IMR-90 (cell line): Measurements from ENCODE around the gene SLIT3. TPM values are rescaled to one million over a fixed set of nuclear protein-coding genes. Genes with fewer than 3 reads are reported as not detected.

ENCODE experiments used
- ATAC-seq: fragments of 200-7000 bp; cut with Tn5 transposase; 2 replicates; pipeline ENCODE4 v1.9.1; 2020; ENCODE audit warnings: low read depth, mild to moderate bottlenecking, moderate library complexity
- BruUV-seq: library from RNA; stranded (reverse); fragments of 400-500 nt; replicated peaks from 2 replicates; lab custom pipeline; 2021; lab: Mats Ljungman, UMichigan
- CTCF ChIA-PET: fragments of 300-600 bp; formaldehyde crosslinking; extraction: SDS; loops from one replicate; lab custom pipeline; 2021; ENCODE audit warnings: antibody characterized with exemption; lab: Yijun Ruan, JAX
- POLR2A ChIA-PET: fragments of 300-600 bp; sonication (Branson Sonifier 250); formaldehyde crosslinking; loops from one replicate; lab custom pipeline; 2022; ENCODE audit warnings: antibody characterized with exemption; ENCODE audit not compliant: unreplicated experiment; lab: Charles Lee
- DNase-seq: peaks from one replicate; pipeline ENCODE4 v3.0.0; 2013
- H2AFZ ChIP-seq: replicated peaks from 2 replicates; pipeline ENCODE3; 2013; ENCODE audit warnings: low read length, mild to moderate bottlenecking; ENCODE audit not compliant: poor library complexity
- H2AK5ac ChIP-seq: 2 replicates; pipeline ENCODE4 v1.6.1; 2013; ENCODE audit warnings: low read depth, low read length, inconsistent platforms
- H2AK9ac ChIP-seq: replicated peaks from 2 replicates; pipeline ENCODE3; 2013; ENCODE audit warnings: mild to moderate bottlenecking, low read depth, low read length, moderate library complexity; ENCODE audit not compliant: poor library complexity
- H2BK120ac ChIP-seq: 2 replicates; pipeline ENCODE4 v1.6.1; 2013; ENCODE audit warnings: low read depth, low read length, inconsistent platforms
- H2BK15ac ChIP-seq: 3 replicates; pipeline ENCODE4 v1.6.1; 2013; ENCODE audit warnings: low read depth, low read length, inconsistent platforms
- H2BK20ac ChIP-seq: 2 replicates; pipeline ENCODE4 v1.6.1; 2013; ENCODE audit warnings: low read depth, mild to moderate bottlenecking, inconsistent platforms, low read length, moderate library complexity
- H2BK5ac ChIP-seq: 2 replicates; pipeline ENCODE4 v1.6.1; 2013; ENCODE audit warnings: mild to moderate bottlenecking, low read depth, low read length, inconsistent platforms; ENCODE audit not compliant: poor library complexity, severe bottlenecking
- H3K14ac ChIP-seq: replicated peaks from 2 replicates; pipeline ENCODE4 v1.6.1; 2013; ENCODE audit warnings: low read depth, low read length, inconsistent platforms
- H3K18ac ChIP-seq: 2 replicates; pipeline ENCODE4 v1.6.1; 2013; ENCODE audit warnings: low read depth, low read length, control low read depth
- H3K23ac ChIP-seq: 2 replicates; pipeline ENCODE4 v1.6.1; 2013; ENCODE audit warnings: low read depth, low read length, inconsistent platforms
- H3K27ac ChIP-seq: 2 replicates; pipeline ENCODE4 v1.5.1; 2013; ENCODE audit warnings: mild to moderate bottlenecking, control low read depth, low read length; ENCODE audit not compliant: insufficient read depth
- H3K27me3 ChIP-seq: 2 replicates; pipeline ENCODE4 v1.6.1; 2013; ENCODE audit warnings: low read length; ENCODE audit not compliant: control insufficient read depth, insufficient read depth
- H3K36me3 ChIP-seq: 2 replicates; pipeline ENCODE4 v1.6.1; 2013; ENCODE audit warnings: low read length, mixed read lengths; ENCODE audit not compliant: control insufficient read depth, insufficient read depth
- H3K4ac ChIP-seq: 2 replicates; pipeline ENCODE4 v1.6.1; 2013; ENCODE audit warnings: low read depth, low read length, inconsistent platforms
- H3K4me1 ChIP-seq: 2 replicates; pipeline ENCODE4 v1.6.1; 2013; ENCODE audit warnings: low read length, mixed read lengths; ENCODE audit not compliant: control insufficient read depth, insufficient read depth
- H3K4me2 ChIP-seq: 2 replicates; pipeline ENCODE4 v1.6.1; 2013; ENCODE audit warnings: low read depth, mild to moderate bottlenecking, control low read depth, low read length, moderate library complexity
- H3K4me3 ChIP-seq: 2 replicates; pipeline ENCODE4 v1.5.1; 2013; ENCODE audit warnings: low read depth, mild to moderate bottlenecking, control low read depth, low read length, moderate library complexity; ENCODE audit not compliant: insufficient read depth
- H3K56ac ChIP-seq: 2 replicates; pipeline ENCODE4 v1.6.1; 2013; ENCODE audit warnings: low read length, inconsistent platforms; ENCODE audit not compliant: insufficient read depth; ENCODE audit errors: extremely low read depth
- H3K79me1 ChIP-seq, 2 experiments: 2 replicates each; pipeline ENCODE4 v1.6.1; 2013; ENCODE audit warnings: low read length in 2 of 2, inconsistent platforms in 1 of 2, low read depth in 1 of 2
- H3K9ac ChIP-seq: 2 replicates; pipeline ENCODE4 v1.6.1; 2013; ENCODE audit warnings: low read depth, low read length, control low read depth
- H3K9me1 ChIP-seq: 2 replicates; pipeline ENCODE4 v1.6.1; 2013; ENCODE audit warnings: low read length, inconsistent platforms; ENCODE audit not compliant: insufficient read depth
- H3K9me3 ChIP-seq: 2 replicates; pipeline ENCODE4 v1.6.1; 2013; ENCODE audit warnings: low read length; ENCODE audit not compliant: control insufficient read depth, insufficient read depth
- H4K20me1 ChIP-seq: 2 replicates; pipeline ENCODE4 v1.6.1; 2013; ENCODE audit warnings: low read length, inconsistent platforms; ENCODE audit not compliant: insufficient read depth
- H4K5ac ChIP-seq: 2 replicates; pipeline ENCODE4 v1.6.1; 2013; ENCODE audit warnings: mild to moderate bottlenecking, low read depth, low read length, control low read depth
- H4K8ac ChIP-seq, 2 experiments: 2 replicates each; pipeline ENCODE4 v1.6.1; 2013; ENCODE audit warnings: low read depth in 2 of 2, low read length in 2 of 2, control low read depth in 1 of 2, inconsistent platforms in 1 of 2
- H4K91ac ChIP-seq: 2 replicates; pipeline ENCODE4 v1.6.1; 2013; ENCODE audit warnings: low read depth, low read length, inconsistent platforms; ENCODE audit not compliant: insufficient read depth
- BHLHE40 ChIP-seq: fragments of 150-350 bp; IDR thresholded peaks from 2 replicates; pipeline ENCODE4 v1.6.1; 2016; ENCODE audit warnings: mild to moderate bottlenecking, low read depth, low read length
- CEBPB ChIP-seq: IDR thresholded peaks from 2 replicates; pipeline ENCODE4 v1.6.1; 2012; ENCODE audit warnings: low read depth, low read length, improper control_type of control experiment
- CHD1 ChIP-seq: IDR thresholded peaks from 2 replicates; pipeline ENCODE4 v1.6.1; 2012; ENCODE audit warnings: low read depth, low read length, improper control_type of control experiment
- FOS ChIP-seq: fragments of 150-350 bp; IDR thresholded peaks from 2 replicates; pipeline ENCODE4 v1.6.1; 2016; ENCODE audit warnings: low read depth, low read length
- MAFK ChIP-seq: IDR thresholded peaks from 2 replicates; pipeline ENCODE4 v1.6.1; 2012; ENCODE audit warnings: low read depth, low read length, improper control_type of control experiment
- MAZ ChIP-seq: IDR thresholded peaks from 2 replicates; pipeline ENCODE4 v1.6.1; 2012; ENCODE audit warnings: low read depth, mild to moderate bottlenecking, low read length, improper control_type of control experiment, moderate library complexity, borderline replicate concordance
- MXI1 ChIP-seq: IDR thresholded peaks from 2 replicates; pipeline ENCODE4 v1.6.1; 2012; ENCODE audit warnings: low read depth, mild to moderate bottlenecking, low read length, moderate library complexity, borderline replicate concordance
- NFE2L2 ChIP-seq: fragments of 150-350 bp; IDR thresholded peaks from 2 replicates; pipeline ENCODE4 v1.6.1; 2016; ENCODE audit warnings: low read depth, mild to moderate bottlenecking, low read length
- POLR2A ChIP-seq: IDR thresholded peaks from 2 replicates; pipeline ENCODE4 v1.6.1; 2012; ENCODE audit warnings: mild to moderate bottlenecking, low read depth, low read length
- RAD21 ChIP-seq: IDR thresholded peaks from 2 replicates; pipeline ENCODE4 v1.6.1; 2012; ENCODE audit warnings: low read length, improper control_type of control experiment
- RCOR1 ChIP-seq: IDR thresholded peaks from 2 replicates; pipeline ENCODE4 v1.6.1; 2012; ENCODE audit warnings: mild to moderate bottlenecking, low read length, improper control_type of control experiment; ENCODE audit not compliant: insufficient replicate concordance
- RFX5 ChIP-seq: IDR thresholded peaks from 2 replicates; pipeline ENCODE4 v1.8.0; 2012; ENCODE audit warnings: low read depth, mild to moderate bottlenecking, low read length, moderate library complexity
- SMC3 ChIP-seq: fragments of 150-350 bp; IDR thresholded peaks from 2 replicates; pipeline ENCODE4 v1.6.1; 2016; ENCODE audit warnings: low read depth, mild to moderate bottlenecking, antibody characterized with exemption, low read length, moderate library complexity
- USF2 ChIP-seq: fragments of 150-350 bp; IDR thresholded peaks from 2 replicates; pipeline ENCODE4 v1.6.1; 2017; ENCODE audit warnings: mild to moderate bottlenecking, antibody characterized with exemption, low read length, low read depth
- WGBS, 2 experiments: methylation state at CpG; one replicate each; pipeline versions ENCODE4 v1.1.5 to v1.1.7; 2013; ENCODE audit warnings: missing lambda C conversion rate in 2 of 2; ENCODE audit not compliant: insufficient read length in 1 of 2; ENCODE audit errors: extremely low coverage in 2 of 2; 5-methylcytosine and 5-hydroxymethylcytosine counted together
- dilution Hi-C: fragments of 300-500 bp; cut with HindIII; formaldehyde crosslinking; loops from one replicate; pipeline ENCODE4 v1.14.3; 2018; ENCODE audit warnings: low sequenced_read_pairs; ENCODE audit not compliant: unreplicated experiment
- in situ Hi-C: fragments of 300-500 bp; cut with MboI; formaldehyde crosslinking; loops from 3 replicates; pipeline ENCODE4 v1.14.3; 2019; ENCODE audit warnings: low sequenced_read_pairs, inconsistent platforms, mixed read lengths
- intact Hi-C: fragments of 100-400 bp; cut with micrococcal nuclease; formaldehyde crosslinking; loops from 2 replicates; pipeline ENCODE4 v1.10.0; 2022
- polyA plus RNA-seq, 3 experiments: library from polyadenylated mRNA; depleted of rRNA; stranded (reverse); fragments of >200 nt; gene quantifications; 2 replicates each; pipeline ENCODE4 v1.2.3, GENCODE V29; 2012; ENCODE audit warnings: low replicate concordance in 1 of 3
- total RNA-seq: library from RNA; depleted of rRNA; stranded (reverse); fragments of >200 nt; gene quantifications from 2 replicates; pipeline ENCODE4 v1.2.3, GENCODE V29; 2012
- TF ChIP-seq, protein P1 (sequence below): fragments of 150-350 bp; IDR thresholded peaks from 2 replicates; pipeline ENCODE4 v1.6.1; 2016; ENCODE audit warnings: low read depth, mild to moderate bottlenecking, low read length, moderate library complexity, borderline replicate concordance
- TF ChIP-seq, protein P2 (sequence below): conservative IDR thresholded peaks from 2 replicates; pipeline ENCODE4 v1.5.1; 2012; ENCODE audit warnings: mild to moderate bottlenecking, low read depth, low read length, improper control_type of control experiment

The SLIT3 gene
- total and polyA plus RNA-seq, 2 of the 4 experiments (the other 2 are of a cell fraction) = 0.18 to 0.50 TPM

- Histone ChIP-seq H3K23ac (no peak overlapping the region), H3K4me1 (no peaks in the 10 kb centered on the region), H3K36me3 (no peaks in the 10 kb centered on the region), H2AK9ac (no peak overlapping the region), H3K14ac (no peak overlapping the region), H3K4ac (no peak overlapping the region), H2AFZ (no peak overlapping the region), H3K56ac (no peak overlapping the region), H3K4me2 (no peak overlapping the region), H4K5ac (no peak overlapping the region), H3K79me1 (no peaks in the 10 kb centered on the region), H4K20me1 (no peaks in the 10 kb centered on the region), H2BK15ac (no peak overlapping the region), H3K9ac (no peak overlapping the region), H4K91ac (no peak overlapping the region), H2BK20ac (no peak overlapping the region), H3K27ac (no peak overlapping the region), H2AK5ac (no peak overlapping the region), H3K18ac (no peak overlapping the region), H3K9me1 (no peaks in the 10 kb centered on the region), H3K4me3 (no peak overlapping the region), H2BK120ac (no peak overlapping the region), H2BK5ac (no peak overlapping the region), H3K9me3 (0 out of 2 replicates have a peak, but pooled peaks cover 4% of the 10 kb centered on the region), H4K8ac (no peak overlapping the region), H3K27me3 (no peaks in the 10 kb centered on the region)
- dilution Hi-C loops (no loop called here), intact Hi-C loops (no loop called here), in situ Hi-C loops (no loop called here)
- TF ChIP-seq RFX5 (no peak), RCOR1 (no peak), USF2 (no peak), BHLHE40 (no peak), RAD21 (no peak), CEBPB (no peak), MAZ (no peak), MXI1 (no peak), POLR2A (no peak), SMC3 (no peak), NFE2L2 (no peak), FOS (no peak), MAFK (no peak), CHD1 (no peak)
- TF ChIP-seq, protein P1, sequence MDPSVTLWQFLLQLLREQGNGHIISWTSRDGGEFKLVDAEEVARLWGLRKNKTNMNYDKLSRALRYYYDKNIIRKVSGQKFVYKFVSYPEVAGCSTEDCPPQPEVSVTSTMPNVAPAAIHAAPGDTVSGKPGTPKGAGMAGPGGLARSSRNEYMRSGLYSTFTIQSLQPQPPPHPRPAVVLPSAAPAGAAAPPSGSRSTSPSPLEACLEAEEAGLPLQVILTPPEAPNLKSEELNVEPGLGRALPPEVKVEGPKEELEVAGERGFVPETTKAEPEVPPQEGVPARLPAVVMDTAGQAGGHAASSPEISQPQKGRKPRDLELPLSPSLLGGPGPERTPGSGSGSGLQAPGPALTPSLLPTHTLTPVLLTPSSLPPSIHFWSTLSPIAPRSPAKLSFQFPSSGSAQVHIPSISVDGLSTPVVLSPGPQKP = no peak
- TF ChIP-seq, protein P2, sequence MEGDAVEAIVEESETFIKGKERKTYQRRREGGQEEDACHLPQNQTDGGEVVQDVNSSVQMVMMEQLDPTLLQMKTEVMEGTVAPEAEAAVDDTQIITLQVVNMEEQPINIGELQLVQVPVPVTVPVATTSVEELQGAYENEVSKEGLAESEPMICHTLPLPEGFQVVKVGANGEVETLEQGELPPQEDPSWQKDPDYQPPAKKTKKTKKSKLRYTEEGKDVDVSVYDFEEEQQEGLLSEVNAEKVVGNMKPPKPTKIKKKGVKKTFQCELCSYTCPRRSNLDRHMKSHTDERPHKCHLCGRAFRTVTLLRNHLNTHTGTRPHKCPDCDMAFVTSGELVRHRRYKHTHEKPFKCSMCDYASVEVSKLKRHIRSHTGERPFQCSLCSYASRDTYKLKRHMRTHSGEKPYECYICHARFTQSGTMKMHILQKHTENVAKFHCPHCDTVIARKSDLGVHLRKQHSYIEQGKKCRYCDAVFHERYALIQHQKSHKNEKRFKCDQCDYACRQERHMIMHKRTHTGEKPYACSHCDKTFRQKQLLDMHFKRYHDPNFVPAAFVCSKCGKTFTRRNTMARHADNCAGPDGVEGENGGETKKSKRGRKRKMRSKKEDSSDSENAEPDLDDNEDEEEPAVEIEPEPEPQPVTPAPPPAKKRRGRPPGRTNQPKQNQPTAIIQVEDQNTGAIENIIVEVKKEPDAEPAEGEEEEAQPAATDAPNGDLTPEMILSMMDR = no peak
- DNase-seq (no peak), ATAC-seq (no peak)
- no CpG with 5 or more reads among the region's 4 CpGs for WGBS, 2 experiments
- ChIA-PET CTCF (no interaction called here), POLR2A (no interaction called here)
- BruUV-seq = no TSS peak
Observed at GRCh38 chr5:169182797-169183196, 118.1 kb downstream of the SLIT3 start.
